Prostate gland (tissue), 2 donors: Measurements from ENCODE around the gene SHF. TPM values are rescaled to one million over a fixed set of nuclear protein-coding genes. Genes with fewer than 3 reads are reported as not detected.
A peak's percentile ranks its signal among the peaks of the same experiment; 100 is the strongest.

Experiments
- DNase-seq: peaks from one replicate; pipeline ENCODE4 v3.0.0-alpha.2; 2019; ENCODE audit warnings: low spot score
- H3K27ac ChIP-seq, 2 donors: fragments of 200-600 bp; sonication (generic); 2 replicates each; pipeline ENCODE4 v1.5.1; 2017 to 2019
- H3K27me3 ChIP-seq: fragments of 200-600 bp; sonication (generic); replicated peaks from 2 replicates; pipeline ENCODE4 v1.5.1; 2019; ENCODE audit not compliant: insufficient read depth
- H3K36me3 ChIP-seq, 2 donors: fragments of 200-600 bp; sonication (generic); 1 replicate in 1 of 2; 2 replicates in 1 of 2; pipeline versions ENCODE4 v1.5.1 to v1.8.1; 2017 to 2019
- H3K4me1 ChIP-seq: fragments of 200-600 bp; sonication (generic); replicated peaks from 2 replicates; pipeline ENCODE4 v1.5.1; 2019
- H3K4me3 ChIP-seq, 2 donors: fragments of 200-600 bp; sonication (generic); 2 replicates each; pipeline ENCODE4 v1.5.1; 2017 to 2019
- H3K9me3 ChIP-seq: fragments of 200-600 bp; sonication (generic); 2 replicates; pipeline ENCODE4 v1.5.1; 2017
- POLR2A ChIP-seq: fragments of 450-650 bp; IDR thresholded peaks from one replicate; pipeline ENCODE4 v1.6.1; 2016; ENCODE audit warnings: antibody characterized with exemption, mild to moderate bottlenecking
- POLR2AphosphoS5 ChIP-seq: sonication (generic); formaldehyde crosslinking; IDR thresholded peaks from one replicate; pipeline ENCODE4 v1.6.1; 2017; ENCODE audit warnings: antibody characterized with exemption
- WGBS: methylation state at CpG from one replicate; pipeline ENCODE4 v1.1.5; 2018; 5-methylcytosine and 5-hydroxymethylcytosine counted together
- intact Hi-C: fragments of 100-400 bp; cut with DNase I; formaldehyde crosslinking; loops from one replicate; pipeline ENCODE4 v1.14.2; 2022
- total RNA-seq, 2 donors: library from RNA; depleted of rRNA; stranded (reverse); fragments of >200 nt; gene quantifications; one replicate each; pipeline ENCODE4 v1.1.0, GENCODE V29; 2016
- TF ChIP-seq, protein P1 (sequence below), 4 experiments: fragments of 200-600 bp in 2 of 4; fragments of 450-650 bp in 2 of 4; sonication (generic) in 2 of 4; IDR thresholded peaks; 1 replicate in 3 of 4; 2 replicates in 1 of 4; pipeline ENCODE4 v1.5.1; 2016 to 2019; ENCODE audit warnings: antibody characterized with exemption in 4 of 4, mild to moderate bottlenecking in 2 of 4, moderate library complexity in 2 of 4

SHF gene
- total RNA-seq, 2 donors from 2014 or later = 11.2 to 13.7 TPM

DNA sequence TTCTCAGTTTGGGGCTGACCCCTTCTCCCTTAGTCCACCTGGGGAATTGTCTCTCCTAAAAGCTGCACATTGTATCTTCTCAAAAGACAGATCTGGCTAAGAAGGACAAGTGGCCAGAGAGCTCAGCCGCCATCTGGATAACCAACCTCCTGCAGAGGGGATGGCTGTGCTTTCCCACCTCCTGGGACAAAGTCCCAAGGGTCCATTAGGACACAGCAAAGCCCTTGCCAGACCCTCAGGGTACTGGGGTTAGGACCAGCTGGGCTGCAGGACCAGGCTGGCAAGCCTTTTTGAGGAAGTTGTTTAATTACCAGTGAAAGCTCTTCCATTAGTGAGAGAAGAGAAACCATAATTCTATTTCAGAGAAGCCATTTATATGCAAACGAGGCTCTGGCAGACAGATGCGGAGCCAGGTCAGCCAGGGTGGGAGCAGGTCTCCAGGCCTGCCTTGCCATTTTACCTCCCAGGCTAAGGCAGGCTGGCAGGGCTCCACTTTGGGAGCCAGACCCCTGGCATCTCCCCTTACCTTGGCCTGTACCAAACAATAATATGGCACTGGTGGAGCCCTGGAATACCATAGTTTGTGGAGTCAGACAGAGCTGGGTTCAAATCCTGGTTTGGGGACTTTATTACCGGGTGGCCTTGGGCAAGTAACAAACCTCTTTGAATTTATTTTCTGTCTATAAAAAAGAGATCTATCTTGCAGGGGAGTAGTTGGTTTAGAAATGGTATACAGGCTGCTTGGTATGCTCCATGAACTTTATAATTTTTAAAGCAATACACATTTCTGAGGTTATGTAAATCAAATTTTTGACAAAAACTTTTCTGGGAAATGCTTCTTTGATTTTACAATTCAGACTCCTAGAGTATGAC lies 17.9 kb downstream of the SHF start:
- H3K27ac ChIP-seq = no peak overlapping the region
- no peaks in the 10 kb centered on the region for H3K27me3 ChIP-seq
- intact Hi-C loops = loop anchor here (5.0 to 10.0 kb wide), 3 partner anchors 205 to 415 kb away; partner anchors contain the start of genes BLOC1S6 and GATM
- H3K4me1 ChIP-seq = peaks cover 4% of the 10 kb centered on the region
- TF ChIP-seq POLR2A = no peak
- TF ChIP-seq, protein P1, sequence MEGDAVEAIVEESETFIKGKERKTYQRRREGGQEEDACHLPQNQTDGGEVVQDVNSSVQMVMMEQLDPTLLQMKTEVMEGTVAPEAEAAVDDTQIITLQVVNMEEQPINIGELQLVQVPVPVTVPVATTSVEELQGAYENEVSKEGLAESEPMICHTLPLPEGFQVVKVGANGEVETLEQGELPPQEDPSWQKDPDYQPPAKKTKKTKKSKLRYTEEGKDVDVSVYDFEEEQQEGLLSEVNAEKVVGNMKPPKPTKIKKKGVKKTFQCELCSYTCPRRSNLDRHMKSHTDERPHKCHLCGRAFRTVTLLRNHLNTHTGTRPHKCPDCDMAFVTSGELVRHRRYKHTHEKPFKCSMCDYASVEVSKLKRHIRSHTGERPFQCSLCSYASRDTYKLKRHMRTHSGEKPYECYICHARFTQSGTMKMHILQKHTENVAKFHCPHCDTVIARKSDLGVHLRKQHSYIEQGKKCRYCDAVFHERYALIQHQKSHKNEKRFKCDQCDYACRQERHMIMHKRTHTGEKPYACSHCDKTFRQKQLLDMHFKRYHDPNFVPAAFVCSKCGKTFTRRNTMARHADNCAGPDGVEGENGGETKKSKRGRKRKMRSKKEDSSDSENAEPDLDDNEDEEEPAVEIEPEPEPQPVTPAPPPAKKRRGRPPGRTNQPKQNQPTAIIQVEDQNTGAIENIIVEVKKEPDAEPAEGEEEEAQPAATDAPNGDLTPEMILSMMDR (IDR thresholded peaks at IDR 0.05) = no peak
- no peak for TF ChIP-seq POLR2AphosphoS5
- no peaks in the 10 kb centered on the region for H3K9me3 ChIP-seq
- no peak for DNase-seq
- H3K4me3 ChIP-seq = no peak overlapping the region
- no peaks in the 10 kb centered on the region for H3K36me3 ChIP-seq
- WGBS = 51% methylated on average over 4 of the region's 4 CpGs

DNA sequence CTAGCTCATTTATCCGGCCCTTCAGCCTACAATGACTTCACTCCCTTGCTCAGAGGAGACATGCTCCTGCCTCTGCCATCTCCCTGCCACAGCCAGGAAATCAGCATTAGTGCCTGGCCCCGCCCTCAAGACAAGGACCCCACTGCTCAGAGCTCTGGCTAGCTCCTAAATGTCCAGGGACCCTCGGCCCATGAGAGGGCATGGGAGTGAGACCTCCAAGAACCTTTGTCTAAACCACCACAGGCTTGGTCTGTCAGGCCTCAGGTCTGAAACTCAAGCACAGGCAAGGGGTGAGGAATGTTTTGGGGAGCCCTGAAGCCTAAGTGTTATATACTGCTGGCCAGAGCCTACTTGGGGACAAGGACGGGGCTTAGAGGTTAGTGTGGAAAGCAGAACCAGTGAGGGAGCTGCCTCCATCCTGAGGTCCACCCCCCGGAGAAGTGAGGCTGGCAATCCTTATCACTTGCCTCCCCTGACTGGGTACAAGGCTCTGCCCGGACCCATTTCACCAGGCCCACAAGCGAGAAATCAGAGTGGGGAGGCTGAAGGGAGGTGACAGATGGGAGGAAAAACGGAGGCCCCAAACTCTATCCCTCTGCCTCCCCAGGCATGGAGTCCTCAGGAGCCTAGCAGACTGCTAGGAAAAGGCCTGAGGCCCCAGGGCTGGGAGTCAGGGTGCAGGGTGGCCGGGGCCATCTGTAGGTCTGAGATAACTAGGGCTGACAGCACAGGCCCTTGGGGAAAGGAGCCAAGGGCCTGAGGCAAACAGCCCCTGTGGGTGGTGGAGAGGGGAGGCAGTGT lies 18.8 kb downstream of the SHF start:
- Histone ChIP-seq H3K4me3 (no peak overlapping the region), H3K9me3 (no peaks in the 10 kb centered on the region), H3K27me3 (no peaks in the 10 kb centered on the region), H3K27ac (no peak overlapping the region), H3K36me3 (no peaks in the 10 kb centered on the region), H3K4me1 (peaks cover 4% of the 10 kb centered on the region)
- 83% methylated on average over 9 of the region's 9 CpGs for WGBS
- no peak for TF ChIP-seq POLR2A
- no peak for TF ChIP-seq POLR2AphosphoS5
- TF ChIP-seq, protein P1 (IDR thresholded peaks at IDR 0.05) = no peak
- intact Hi-C loops = loop anchor here (5.0 to 10.0 kb wide), 3 partner anchors 206 to 416 kb away; partner anchors contain the start of genes BLOC1S6 and GATM
- no peak for DNase-seq

DNA sequence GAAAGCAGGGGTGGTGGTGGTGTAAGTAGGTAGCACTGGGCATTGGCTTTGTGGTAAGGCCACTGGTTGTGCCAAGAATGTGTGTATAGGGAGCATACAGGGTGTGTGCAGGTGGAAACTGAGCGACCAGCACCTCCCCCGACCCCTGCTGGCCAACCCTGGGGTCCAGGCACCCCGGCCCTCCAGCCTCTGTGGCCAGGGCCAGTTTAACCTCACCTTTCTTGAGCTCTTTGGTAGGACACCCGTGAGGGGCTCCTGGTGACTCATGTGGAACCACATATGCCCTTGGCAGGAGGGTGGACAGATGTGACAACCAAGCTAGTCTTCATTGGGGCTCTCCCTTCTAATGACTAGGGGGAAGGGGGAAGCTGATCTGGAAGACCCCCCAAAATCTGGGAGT lies 19.5 kb downstream of the SHF start:
- intact Hi-C loops = loop anchor here (5.0 to 10.0 kb wide), 3 partner anchors 207 to 417 kb away; partner anchors contain the start of genes BLOC1S6 and GATM
- H3K27ac ChIP-seq = no peak overlapping the region
- no peak for DNase-seq

DNA sequence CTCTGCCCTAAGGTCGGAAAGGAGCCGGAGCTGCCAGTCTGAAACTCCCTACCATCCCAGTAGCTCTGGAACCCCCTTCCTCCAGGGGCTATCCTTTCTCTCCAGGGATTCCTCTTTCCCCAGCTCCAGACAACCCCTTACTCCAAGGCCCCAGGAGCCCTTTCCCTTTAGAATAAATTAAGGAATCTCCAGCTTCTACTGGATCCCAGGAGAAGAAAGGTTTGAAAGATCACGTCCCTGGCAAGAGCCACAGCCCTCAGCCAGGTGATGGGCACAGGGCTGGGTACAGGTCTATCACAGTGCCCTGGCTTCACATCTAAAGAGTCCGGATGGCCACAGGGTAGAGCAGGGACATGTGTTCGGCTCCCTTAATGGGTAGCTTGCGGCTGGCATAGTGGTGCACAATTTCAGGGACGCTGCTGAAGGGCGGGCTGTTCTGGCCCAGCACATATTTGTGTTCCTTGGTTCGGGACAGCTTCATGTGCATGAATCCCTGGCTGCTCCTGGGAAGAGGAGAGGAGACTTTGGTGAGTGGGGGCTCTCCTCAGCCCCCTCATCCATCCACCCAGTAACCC lies 20.0 kb downstream of the SHF start:
- Histone ChIP-seq H3K4me1 (peaks cover 4% of the 10 kb centered on the region), H3K4me3 (peak overlapping the region; percentile 53 to 63), H3K36me3 (no peaks in the 10 kb centered on the region), H3K27me3 (no peaks in the 10 kb centered on the region), H3K9me3 (no peaks in the 10 kb centered on the region), H3K27ac (peak overlapping the region; percentile 95 to 96)
- 60% methylated on average over 9 of the region's 9 CpGs for WGBS
- TF ChIP-seq POLR2AphosphoS5 (no peak), POLR2A (no peak)
- TF ChIP-seq, protein P1 (IDR thresholded peaks at IDR 0.05) = no peak
- intact Hi-C loops = loop anchor here (2.0 to 10.0 kb wide), 5 partner anchors 31 to 417 kb away; partner anchors contain the start of genes BLOC1S6 and GATM
- DNase-seq = no peak

More for the DNA sequence above, 19.5 kb downstream of the SHF start:
- H3K4me1 ChIP-seq = peaks cover 4% of the 10 kb centered on the region
- WGBS = 98% methylated on average over 4 of the region's 4 CpGs
- no peak overlapping the region for H3K4me3 ChIP-seq
- TF ChIP-seq POLR2AphosphoS5 (no peak), POLR2A (no peak)
- TF ChIP-seq, protein P1 (IDR thresholded peaks at IDR 0.05) = no peak
- H3K9me3 ChIP-seq = no peaks in the 10 kb centered on the region
- no peaks in the 10 kb centered on the region for H3K36me3 ChIP-seq
- no peaks in the 10 kb centered on the region for H3K27me3 ChIP-seq
